GM08714 (cell line): ENCODE data around the gene NUFIP2.
"Not testable (repeated sequence)": the region's sequence is repeated elsewhere in the genome, so short reads cannot be mapped to it uniquely, and the experiment has no call there.

Experiments used
- H3K4me3 ChIP-seq: fragments of 200-500 bp; sonication (Bioruptor generic); 2 replicates; pipeline ENCODE4 v1.5.1; 2014; ENCODE audit warnings: mild to moderate bottlenecking, low read length, inconsistent platforms
- ZNF274 ChIP-seq: IDR thresholded peaks from 2 replicates; pipeline ENCODE4 v1.6.1; 2012; ENCODE audit warnings: mild to moderate bottlenecking, low read depth, low read length

NUFIP2 gene

GRCh38 chr17:29292071-29292991 is 1.6 kb downstream of the NUFIP2 start:
- TF ChIP-seq ZNF274, result no peak
- peak overlapping the region; percentile 87 for H3K4me3 ChIP-seq

- TF ChIP-seq ZNF274, result no peak
- peak overlapping the region; percentile 87; the same call in 1 of the 2 replicates for H3K4me3 ChIP-seq
Observed at GRCh38 chr17:29291163-29291752, 2.7 kb downstream of the NUFIP2 start.

GRCh38 chr17:29289852-29290251 is 4.1 kb downstream of the NUFIP2 start:
- no peak overlapping the region for H3K4me3 ChIP-seq
- no peak for TF ChIP-seq ZNF274

- no peak for TF ChIP-seq ZNF274
- H3K4me3 ChIP-seq, result no peak overlapping the region
Observed at GRCh38 chr17:29283961-29284360, 10.0 kb downstream of the NUFIP2 start.

GRCh38 chr17:29283496-29283895 is 10.5 kb downstream of the NUFIP2 start:
- TF ChIP-seq ZNF274, result no peak
- H3K4me3 ChIP-seq, result no peak overlapping the region

- no peak for TF ChIP-seq ZNF274
Observed at GRCh38 chr17:29279397-29280070, 14.4 kb downstream of the NUFIP2 start.

GRCh38 chr17:29278692-29279091 is 15.3 kb downstream of the NUFIP2 start:
- no peak overlapping the region for H3K4me3 ChIP-seq
- no peak for TF ChIP-seq ZNF274

More at GRCh38 chr17:29279397-29280070, 14.4 kb downstream of the NUFIP2 start:
- no peak overlapping the region for H3K4me3 ChIP-seq

GRCh38 chr17:29273924-29274323 is 20.0 kb downstream of the NUFIP2 start:
- TF ChIP-seq ZNF274, result no peak
- no peak overlapping the region for H3K4me3 ChIP-seq

GRCh38 chr17:29271980-29272379 is 22.0 kb downstream of the NUFIP2 start:
- not testable (repeated sequence) for H3K4me3 ChIP-seq

- TF ChIP-seq ZNF274, result no peak
- no peak overlapping the region for H3K4me3 ChIP-seq
Observed at GRCh38 chr17:29263916-29264315, 30.0 kb downstream of the NUFIP2 start.

GRCh38 chr17:29257756-29258155 is 36.2 kb downstream of the NUFIP2 start:
- no peak overlapping the region for H3K4me3 ChIP-seq

GRCh38 chr17:29256735-29257466 is 37.0 kb downstream of the NUFIP2 start:
- TF ChIP-seq ZNF274, result no peak
- no peak overlapping the region for H3K4me3 ChIP-seq

More at GRCh38 chr17:29257756-29258155, 36.2 kb downstream of the NUFIP2 start:
- TF ChIP-seq ZNF274, result no peak

GRCh38 chr17:29255926-29256522 is 37.9 kb downstream of the NUFIP2 start:
- no peak for TF ChIP-seq ZNF274
- H3K4me3 ChIP-seq, result no peak overlapping the region

- no peak for TF ChIP-seq ZNF274
- H3K4me3 ChIP-seq, result no peak overlapping the region
Observed at GRCh38 chr17:29253037-29253436, 40.9 kb downstream of the NUFIP2 start.
